Caco-2 (cell line): ENCODE data around the gene KIAA1958. TPM values are rescaled to one million over a fixed set of nuclear protein-coding genes. Genes with fewer than 3 reads are reported as not detected.

Source experiments
- BruUV-seq: library from RNA; stranded (reverse); fragments of 400-500 nt; replicated peaks from 2 replicates; lab custom pipeline; 2021; lab: Mats Ljungman, UMichigan
- CTCF ChIA-PET: fragments of 300-600 bp; sonication (Branson Sonifier 250); formaldehyde crosslinking; loops from one replicate; lab custom pipeline; 2022; ENCODE audit warnings: antibody characterized with exemption; lab: Charles Lee
- POLR2A ChIA-PET: fragments of 300-600 bp; sonication (Branson Sonifier 250); formaldehyde crosslinking; loops from one replicate; lab custom pipeline; 2022; ENCODE audit warnings: antibody characterized with exemption; lab: Charles Lee
- DNase-seq, 2 experiments: peaks; one replicate each; pipeline versions ENCODE4 v3.0.0 to v3.0.0-alpha.2; 2020 to 2022
- H3K27me3 ChIP-seq: replicated peaks from 2 replicates; pipeline ENCODE4 v1.6.0; 2011; ENCODE audit warnings: low read length; ENCODE audit not compliant: control insufficient read depth, insufficient read depth
- H3K36me3 ChIP-seq: 2 replicates; pipeline ENCODE4 v1.5.1; 2011; ENCODE audit warnings: low read length; ENCODE audit not compliant: control insufficient read depth, insufficient read depth
- H3K4me1 ChIP-seq: fragments of 250-450 bp; sonication (Bioruptor Pico); 2 replicates; pipeline ENCODE4 v1.5.1; 2020; ENCODE audit warnings: mild to moderate bottlenecking
- H3K4me3 ChIP-seq: 2 replicates; pipeline ENCODE4 v1.5.1; 2011; ENCODE audit warnings: low read depth, mild to moderate bottlenecking, control low read depth, low read length
- H3K9me3 ChIP-seq: fragments of 250-450 bp; sonication (Bioruptor Pico); 2 replicates; pipeline ENCODE4 v1.5.1; 2020; ENCODE audit warnings: mild to moderate bottlenecking, moderate library complexity
- H3K27ac Mint-ChIP-seq: one replicate; pipeline ENCODE4 v1.8.0; 2022; ENCODE audit warnings: mixed read lengths; ENCODE audit not compliant: unreplicated experiment
- H3K27me3 Mint-ChIP-seq: one replicate; pipeline ENCODE4 v1.8.0; 2022; ENCODE audit warnings: mixed read lengths; ENCODE audit not compliant: insufficient read depth, unreplicated experiment
- H3K36me3 Mint-ChIP-seq: one replicate; pipeline ENCODE4 v1.8.0; 2022; ENCODE audit warnings: mild to moderate bottlenecking, mixed read lengths; ENCODE audit not compliant: insufficient read depth, unreplicated experiment
- H3K4me1 Mint-ChIP-seq: one replicate; pipeline ENCODE4 v1.8.0; 2022; ENCODE audit warnings: low read depth, mixed read lengths; ENCODE audit not compliant: unreplicated experiment
- H3K4me3 Mint-ChIP-seq: one replicate; pipeline ENCODE4 v1.8.0; 2022; ENCODE audit warnings: mild to moderate bottlenecking, moderate library complexity, mixed read lengths; ENCODE audit not compliant: unreplicated experiment
- H3K9me3 Mint-ChIP-seq: one replicate; pipeline ENCODE4 v1.8.0; 2022; ENCODE audit warnings: mixed read lengths; ENCODE audit not compliant: unreplicated experiment
- intact Hi-C: fragments of 100-400 bp; cut with micrococcal nuclease; formaldehyde crosslinking; loops from one replicate; pipeline ENCODE4 v1.10.0; 2022; ENCODE audit not compliant: unreplicated experiment
- total RNA-seq: library from RNA; stranded (reverse); gene quantifications from 2 replicates; pipeline ENCODE4 v1.2.3, GENCODE V29; 2022
- TF ChIP-seq, protein P1 (sequence below), 2 experiments: fragments of 200-600 bp in 1 of 2; IDR thresholded peaks; 1 replicate in 1 of 2; 2 replicates in 1 of 2; pipeline versions ENCODE4 v1.5.1 to v1.8.0; 2011 to 2022; ENCODE audit warnings: antibody characterized with exemption in 1 of 2, control low read depth in 1 of 2, inconsistent platforms in 1 of 2, low read depth in 1 of 2, low read length in 1 of 2, mild to moderate bottlenecking in 1 of 2, moderate library complexity in 1 of 2; ENCODE audit not compliant: insufficient read depth in 1 of 2, severe bottlenecking in 1 of 2, unreplicated experiment in 1 of 2

Gene KIAA1958
- total RNA-seq, 1 experiment from 2014 or later = 20.0 TPM

GRCh38 chr9:112475318-112475717, 11.3 kb upstream of the KIAA1958 start:
- no peak overlapping the region for H3K4me3 Mint-ChIP-seq
- intact Hi-C loops = no loop called here
- Histone ChIP-seq H3K4me1 (no peaks in the 10 kb centered on the region), H3K4me3 (no peak overlapping the region), H3K9me3 (peaks cover 13% of the 10 kb centered on the region; the same call in 1 of the 2 replicates), H3K27me3 (no peaks in the 10 kb centered on the region), H3K36me3 (peaks cover 2% of the 10 kb centered on the region; the same call in 1 of the 2 replicates)
- peaks cover 62% of the 10 kb centered on the region for H3K36me3 Mint-ChIP-seq
- peaks cover 10% of the 10 kb centered on the region for H3K9me3 Mint-ChIP-seq
- POLR2A ChIA-PET = no interaction called here
- H3K27me3 Mint-ChIP-seq = no peaks in the 10 kb centered on the region
- no peaks in the 10 kb centered on the region for H3K4me1 Mint-ChIP-seq
- CTCF ChIA-PET = no interaction called here
- no peak for DNase-seq
- TF ChIP-seq, protein P1, sequence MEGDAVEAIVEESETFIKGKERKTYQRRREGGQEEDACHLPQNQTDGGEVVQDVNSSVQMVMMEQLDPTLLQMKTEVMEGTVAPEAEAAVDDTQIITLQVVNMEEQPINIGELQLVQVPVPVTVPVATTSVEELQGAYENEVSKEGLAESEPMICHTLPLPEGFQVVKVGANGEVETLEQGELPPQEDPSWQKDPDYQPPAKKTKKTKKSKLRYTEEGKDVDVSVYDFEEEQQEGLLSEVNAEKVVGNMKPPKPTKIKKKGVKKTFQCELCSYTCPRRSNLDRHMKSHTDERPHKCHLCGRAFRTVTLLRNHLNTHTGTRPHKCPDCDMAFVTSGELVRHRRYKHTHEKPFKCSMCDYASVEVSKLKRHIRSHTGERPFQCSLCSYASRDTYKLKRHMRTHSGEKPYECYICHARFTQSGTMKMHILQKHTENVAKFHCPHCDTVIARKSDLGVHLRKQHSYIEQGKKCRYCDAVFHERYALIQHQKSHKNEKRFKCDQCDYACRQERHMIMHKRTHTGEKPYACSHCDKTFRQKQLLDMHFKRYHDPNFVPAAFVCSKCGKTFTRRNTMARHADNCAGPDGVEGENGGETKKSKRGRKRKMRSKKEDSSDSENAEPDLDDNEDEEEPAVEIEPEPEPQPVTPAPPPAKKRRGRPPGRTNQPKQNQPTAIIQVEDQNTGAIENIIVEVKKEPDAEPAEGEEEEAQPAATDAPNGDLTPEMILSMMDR (IDR thresholded peaks at IDR 0.05; ENCODE audit: insufficient read depth in 1 of 2, low read depth in 1 of 2, low read length in 1 of 2, severe bottlenecking in 1 of 2, unreplicated experiment in 1 of 2) = no peak
- no peak overlapping the region for H3K27ac Mint-ChIP-seq
- BruUV-seq = no TSS peak

- no peak overlapping the region for H3K4me3 Mint-ChIP-seq
- intact Hi-C loops = no loop called here
- DNase-seq = no peak
- H3K4me1 ChIP-seq = no peaks in the 10 kb centered on the region
- peaks cover 13% of the 10 kb centered on the region; the same call in 1 of the 2 replicates for H3K9me3 ChIP-seq
- peaks cover 49% of the 10 kb centered on the region for H3K36me3 Mint-ChIP-seq
- H3K27ac Mint-ChIP-seq = no peak overlapping the region
- no peak overlapping the region for H3K4me3 ChIP-seq
- no peaks in the 10 kb centered on the region for H3K4me1 Mint-ChIP-seq
- no peaks in the 10 kb centered on the region for H3K27me3 Mint-ChIP-seq
- ChIA-PET POLR2A (no interaction called here), CTCF (no interaction called here)
- TF ChIP-seq, protein P1 (IDR thresholded peaks at IDR 0.05; ENCODE audit: insufficient read depth in 1 of 2, low read depth in 1 of 2, low read length in 1 of 2, severe bottlenecking in 1 of 2, unreplicated experiment in 1 of 2) = no peak
- BruUV-seq = no TSS peak
- H3K9me3 Mint-ChIP-seq = peaks cover 10% of the 10 kb centered on the region
- no peaks in the 10 kb centered on the region for H3K27me3 ChIP-seq
- H3K36me3 ChIP-seq = peaks cover 2% of the 10 kb centered on the region; the same call in 1 of the 2 replicates
Observed at GRCh38 chr9:112477330-112477729, 9.3 kb upstream of the KIAA1958 start.

- H3K4me1 ChIP-seq = no peaks in the 10 kb centered on the region
Observed at GRCh38 chr9:112479221-112479620, 7.4 kb upstream of the KIAA1958 start.

More at GRCh38 chr9:112479221-112479620, 7.4 kb upstream of the KIAA1958 start:
- no peak for DNase-seq
- POLR2A ChIA-PET = interaction anchor here (0.5 kb wide), 1 partner anchor 78 kb away, joined by 7 read pairs; no protein-coding TSS in a partner anchor
- Mint-ChIP-seq H3K4me1 (no peaks in the 10 kb centered on the region), H3K27ac (no peak overlapping the region), H3K27me3 (no peaks in the 10 kb centered on the region), H3K36me3 (peaks cover 38% of the 10 kb centered on the region), H3K4me3 (no peak overlapping the region), H3K9me3 (peaks cover 3% of the 10 kb centered on the region)
- no peaks in the 10 kb centered on the region for H3K27me3 ChIP-seq
- no TSS peak for BruUV-seq
- TF ChIP-seq, protein P1 (IDR thresholded peaks at IDR 0.05; ENCODE audit: insufficient read depth in 1 of 2, low read depth in 1 of 2, low read length in 1 of 2, severe bottlenecking in 1 of 2, unreplicated experiment in 1 of 2) = no peak
- 0 out of 2 replicates have a peak, but pooled peaks cover 7% of the 10 kb centered on the region for H3K9me3 ChIP-seq
- no peak overlapping the region for H3K4me3 ChIP-seq
- intact Hi-C loops = no loop called here
- CTCF ChIA-PET = no interaction called here
- H3K36me3 ChIP-seq = peaks cover 1% of the 10 kb centered on the region; the same call in 1 of the 2 replicates
